Measurements from ENCODE around the gene CLRN2. TPM values are rescaled to one million over a fixed set of nuclear protein-coding genes. Genes with fewer than 3 reads are reported as not detected.

The CLRN2 gene
- total RNA-seq, 2 donors from 2014 or later = not detected

DNA sequence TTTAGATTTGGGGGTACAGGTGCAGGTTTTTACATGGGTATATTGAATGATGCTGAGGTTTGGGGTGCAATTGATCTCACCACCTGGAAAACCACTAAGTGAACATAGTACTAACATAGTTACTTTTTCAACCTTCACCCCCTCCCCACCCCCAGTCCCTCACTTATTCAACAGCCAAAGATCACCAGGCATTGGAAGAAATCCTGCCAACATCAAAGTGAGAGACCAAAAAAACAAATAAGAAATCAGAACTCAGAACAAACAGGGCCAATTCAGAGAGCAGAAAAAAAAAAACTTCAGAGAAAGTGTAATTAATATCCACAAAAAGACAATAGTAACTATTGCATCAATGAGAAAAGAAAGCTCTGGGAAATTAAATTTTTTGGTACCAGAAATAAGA, 41.5 kb downstream of the CLRN2 start:
- no peak for DNase-seq (ENCODE audit: low spot score)
- H3K4me1 ChIP-seq (replicated peaks) = no peaks in the 10 kb centered on the region
- peaks cover 5% of the 10 kb centered on the region for H3K27me3 ChIP-seq (replicated peaks; ENCODE audit: insufficient read depth)
- H3K36me3 ChIP-seq = no peaks in the 10 kb centered on the region
- H3K27ac ChIP-seq = no peak overlapping the region
- intact Hi-C loops (cut with DNase I) = loop anchor here (10.0 kb wide), 1 partner anchor 248 kb away; no protein-coding TSS in a partner anchor
- TF ChIP-seq POLR2AphosphoS5 (IDR thresholded peaks at IDR 0.05) (no peak), POLR2A (IDR thresholded peaks at IDR 0.05) (no peak)
- TF ChIP-seq, protein P1, sequence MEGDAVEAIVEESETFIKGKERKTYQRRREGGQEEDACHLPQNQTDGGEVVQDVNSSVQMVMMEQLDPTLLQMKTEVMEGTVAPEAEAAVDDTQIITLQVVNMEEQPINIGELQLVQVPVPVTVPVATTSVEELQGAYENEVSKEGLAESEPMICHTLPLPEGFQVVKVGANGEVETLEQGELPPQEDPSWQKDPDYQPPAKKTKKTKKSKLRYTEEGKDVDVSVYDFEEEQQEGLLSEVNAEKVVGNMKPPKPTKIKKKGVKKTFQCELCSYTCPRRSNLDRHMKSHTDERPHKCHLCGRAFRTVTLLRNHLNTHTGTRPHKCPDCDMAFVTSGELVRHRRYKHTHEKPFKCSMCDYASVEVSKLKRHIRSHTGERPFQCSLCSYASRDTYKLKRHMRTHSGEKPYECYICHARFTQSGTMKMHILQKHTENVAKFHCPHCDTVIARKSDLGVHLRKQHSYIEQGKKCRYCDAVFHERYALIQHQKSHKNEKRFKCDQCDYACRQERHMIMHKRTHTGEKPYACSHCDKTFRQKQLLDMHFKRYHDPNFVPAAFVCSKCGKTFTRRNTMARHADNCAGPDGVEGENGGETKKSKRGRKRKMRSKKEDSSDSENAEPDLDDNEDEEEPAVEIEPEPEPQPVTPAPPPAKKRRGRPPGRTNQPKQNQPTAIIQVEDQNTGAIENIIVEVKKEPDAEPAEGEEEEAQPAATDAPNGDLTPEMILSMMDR (IDR thresholded peaks at IDR 0.05) = no peak
- no peak overlapping the region for H3K4me3 ChIP-seq
- H3K9me3 ChIP-seq = no peaks in the 10 kb centered on the region

DNA sequence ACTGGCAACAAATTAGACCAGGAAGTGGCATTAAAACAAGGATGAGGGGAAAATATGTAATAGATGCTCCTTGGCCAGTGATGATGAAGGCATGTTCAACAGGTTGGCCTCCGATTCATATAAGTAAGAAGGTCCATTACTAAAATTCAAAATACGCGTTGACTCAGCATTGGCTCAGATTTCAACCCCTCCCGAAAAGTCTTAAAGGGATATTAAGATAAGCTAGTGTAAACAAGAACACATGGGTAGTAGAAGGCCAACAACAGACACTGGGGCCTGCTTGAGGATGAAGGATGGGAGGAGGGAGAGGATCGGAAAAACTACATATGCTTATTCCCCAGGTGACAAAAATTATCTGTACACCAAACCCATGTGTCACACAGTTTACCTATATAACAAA, 42.9 kb downstream of the CLRN2 start:
- DNase-seq (ENCODE audit: low spot score) = no peak
- no peaks in the 10 kb centered on the region for H3K36me3 ChIP-seq
- 52% methylated on average over 5 of the region's 5 CpGs for WGBS
- intact Hi-C loops (cut with DNase I) = loop anchor here (10.0 kb wide), 1 partner anchor 247 kb away; no protein-coding TSS in a partner anchor
- TF ChIP-seq POLR2AphosphoS5 (IDR thresholded peaks at IDR 0.05) = no peak
- TF ChIP-seq POLR2A (IDR thresholded peaks at IDR 0.05) = no peak
- TF ChIP-seq, protein P1 (IDR thresholded peaks at IDR 0.05) = no peak
- H3K4me3 ChIP-seq = no peak overlapping the region
- H3K27ac ChIP-seq = no peak overlapping the region
- peaks cover 5% of the 10 kb centered on the region for H3K27me3 ChIP-seq (replicated peaks; ENCODE audit: insufficient read depth)
- H3K9me3 ChIP-seq = no peaks in the 10 kb centered on the region
- H3K4me1 ChIP-seq (replicated peaks) = no peaks in the 10 kb centered on the region

DNA sequence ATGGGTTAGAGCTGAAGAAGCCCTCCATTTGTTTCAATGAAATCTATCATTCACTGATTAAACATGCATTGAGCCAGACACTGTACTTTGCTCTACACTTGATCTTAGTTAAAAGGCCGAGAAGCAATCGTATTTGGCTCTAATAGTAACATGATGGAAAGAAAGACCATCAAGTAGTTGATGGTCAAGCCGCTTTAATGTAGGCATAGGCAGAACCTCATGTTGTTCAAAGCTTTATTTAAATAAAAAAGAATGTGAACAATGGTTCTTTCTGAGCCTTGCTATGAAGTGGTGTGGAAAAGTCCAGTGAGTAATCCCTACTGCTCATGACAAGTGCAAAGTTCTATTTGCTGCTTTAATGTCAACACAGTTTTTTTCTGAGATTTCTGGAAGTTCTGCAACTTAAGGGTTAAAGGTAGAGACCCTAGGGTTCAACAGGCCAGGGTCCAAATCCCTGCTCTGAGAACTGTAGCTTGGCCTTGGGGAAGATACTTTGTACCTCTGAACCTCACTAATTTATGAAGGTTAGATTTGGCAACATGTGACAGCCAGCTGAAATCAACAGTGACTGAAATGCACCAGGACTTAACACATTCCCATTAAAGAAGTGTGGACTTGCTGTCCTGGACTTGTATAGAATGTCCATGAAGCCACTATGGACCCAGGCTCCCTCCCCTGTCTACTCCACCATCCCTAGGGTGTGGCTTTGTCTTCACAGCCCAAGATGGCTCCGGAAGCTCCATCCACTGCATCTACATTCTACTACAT, 44.2 kb downstream of the CLRN2 start:
- Histone ChIP-seq H3K4me3 (no peak overlapping the region), H3K9me3 (no peaks in the 10 kb centered on the region), H3K27ac (no peak overlapping the region), H3K4me1 (replicated peaks) (no peaks in the 10 kb centered on the region), H3K36me3 (no peaks in the 10 kb centered on the region), H3K27me3 (replicated peaks; ENCODE audit: insufficient read depth) (peaks cover 5% of the 10 kb centered on the region)
- DNase-seq (ENCODE audit: low spot score) = no peak
- TF ChIP-seq POLR2AphosphoS5 (IDR thresholded peaks at IDR 0.05) = no peak
- TF ChIP-seq, protein P1 (IDR thresholded peaks at IDR 0.05) = no peak
- TF ChIP-seq POLR2A (IDR thresholded peaks at IDR 0.05) = no peak
- 91% methylated on average over 4 of the region's 4 CpGs for WGBS
- intact Hi-C loops (cut with DNase I) = loop anchor here (10.0 kb wide), 1 partner anchor 246 kb away; no protein-coding TSS in a partner anchor

DNA sequence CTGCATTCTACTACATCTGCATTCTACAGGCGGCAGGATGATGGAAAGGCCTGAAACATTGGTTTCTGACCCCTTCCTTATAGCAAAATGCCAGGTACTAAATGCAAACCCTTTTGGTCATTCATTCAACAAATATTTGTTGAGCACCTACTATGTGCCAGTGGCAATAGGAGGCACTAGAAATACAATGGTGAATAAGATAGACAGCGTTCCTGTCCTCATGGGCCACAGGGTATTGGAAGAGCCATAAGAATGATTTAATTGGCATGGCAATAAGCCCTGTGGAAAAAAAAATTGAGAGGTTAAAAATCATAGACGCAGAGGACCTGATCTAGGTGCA, 44.7 kb downstream of the CLRN2 start:
- no peak overlapping the region for H3K4me3 ChIP-seq
- no peak for DNase-seq (ENCODE audit: low spot score)
- no peak for TF ChIP-seq POLR2AphosphoS5 (IDR thresholded peaks at IDR 0.05)
- TF ChIP-seq, protein P1 (IDR thresholded peaks at IDR 0.05) = no peak
- no peak for TF ChIP-seq POLR2A (IDR thresholded peaks at IDR 0.05)
- WGBS = 97% methylated on average over 3 of the region's 3 CpGs
- H3K36me3 ChIP-seq = no peaks in the 10 kb centered on the region
- H3K27me3 ChIP-seq (replicated peaks; ENCODE audit: insufficient read depth) = peaks cover 5% of the 10 kb centered on the region
- H3K4me1 ChIP-seq (replicated peaks) = no peaks in the 10 kb centered on the region
- H3K9me3 ChIP-seq = no peaks in the 10 kb centered on the region
- intact Hi-C loops (cut with DNase I) = loop anchor here (10.0 kb wide), 1 partner anchor 245 kb away; no protein-coding TSS in a partner anchor
- H3K27ac ChIP-seq = no peak overlapping the region
